Activated CD4-positive, alpha-beta T cell treated with anti-CD3 and anti-CD28 coated beads, Interleukin-2, amount 10 ng/mL, durations not matched to agents 24 days and 14 days (primary cell): ENCODE results near the gene ZNF20. TPM values are rescaled to one million over a fixed set of nuclear protein-coding genes. Genes with fewer than 3 reads are reported as not detected.
"Not testable (repeated sequence)": the region's sequence is repeated elsewhere in the genome, so short reads cannot be mapped to it uniquely, and the experiment has no call there.

Source experiments
- DNase-seq: peaks from one replicate; pipeline ENCODE4 v3.0.0; 2022
- H3K27ac Mint-ChIP-seq: one replicate; pipeline ENCODE4 v1.8.0; 2022; ENCODE audit warnings: mild to moderate bottlenecking, mixed read lengths
- H3K27me3 Mint-ChIP-seq: one replicate; pipeline ENCODE4 v1.8.0; 2022; ENCODE audit warnings: mixed read lengths
- H3K36me3 Mint-ChIP-seq: one replicate; pipeline ENCODE4 v1.8.0; 2022; ENCODE audit warnings: low read depth, mild to moderate bottlenecking, mixed read lengths
- H3K4me1 Mint-ChIP-seq: one replicate; pipeline ENCODE4 v1.8.0; 2021; ENCODE audit warnings: mixed read lengths
- H3K4me3 Mint-ChIP-seq: one replicate; pipeline ENCODE4 v1.8.0; 2022; ENCODE audit warnings: mild to moderate bottlenecking, moderate library complexity, mixed read lengths
- H3K9me3 Mint-ChIP-seq: one replicate; pipeline ENCODE4 v1.8.0; 2021; ENCODE audit warnings: mixed read lengths
- intact Hi-C: fragments of 100-400 bp; cut with micrococcal nuclease; formaldehyde crosslinking; loops from one replicate; pipeline ENCODE4 v1.15.1; 2023
- total RNA-seq: library from RNA; stranded (reverse); gene quantifications from 2 replicates; pipeline ENCODE4 v1.2.3, GENCODE V29; 2022

The ZNF20 gene
- total RNA-seq, 1 donor from 2014 or later: 2.1 TPM

- Mint-ChIP-seq H3K9me3 (peaks cover 8% of the 10 kb centered on the region), H3K27ac (peak overlapping the region; percentile 43), H3K36me3 (peaks cover 27% of the 10 kb centered on the region), H3K4me3 (peak overlapping the region; percentile 90), H3K4me1 (peaks cover 28% of the 10 kb centered on the region), H3K27me3 (no peaks in the 10 kb centered on the region)
- DNase-seq: peak; percentile 95
- intact Hi-C loops: loop anchor here (1.0 kb wide), 7 partner anchors 49 to 343 kb away; no protein-coding TSS in a partner anchor
Measured at GRCh38 chr19:12140545-12141404, 625 bp upstream of the ZNF20 start.

DNA sequence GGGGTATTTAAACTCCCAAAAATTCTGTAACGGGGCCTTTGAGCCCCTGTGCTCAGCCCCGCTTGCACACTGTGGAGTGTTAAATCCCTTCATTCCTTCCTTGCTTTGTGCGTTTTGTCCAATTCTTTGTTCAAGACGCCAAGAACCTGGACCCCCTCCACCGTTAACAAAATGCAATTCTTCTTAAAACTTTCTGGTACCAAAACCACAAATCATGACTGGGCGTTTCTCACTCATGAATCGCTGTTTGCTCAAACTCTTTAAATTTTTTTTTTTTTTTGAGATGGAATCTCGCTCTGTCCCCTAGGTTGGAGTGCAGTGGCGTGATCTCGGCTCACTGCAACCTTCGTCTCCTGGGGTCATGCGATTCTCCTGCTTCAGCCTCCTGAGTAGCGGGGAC is 881 bp downstream of the ZNF20 start:
- Mint-ChIP-seq H3K27ac (no peak overlapping the region), H3K27me3 (no peaks in the 10 kb centered on the region), H3K9me3 (no peaks in the 10 kb centered on the region), H3K36me3 (peaks cover 32% of the 10 kb centered on the region), H3K4me1 (peaks cover 28% of the 10 kb centered on the region), H3K4me3 (peak overlapping the region; percentile 90)
- intact Hi-C loops: no loop called here
- DNase-seq: no peak

- H3K27me3 Mint-ChIP-seq: no peaks in the 10 kb centered on the region
- intact Hi-C loops: no loop called here
- peak overlapping the region; percentile 20 for H3K4me3 Mint-ChIP-seq
- peak; percentile 65 for DNase-seq
- H3K9me3 Mint-ChIP-seq: peaks cover 8% of the 10 kb centered on the region
- peaks cover 49% of the 10 kb centered on the region for H3K36me3 Mint-ChIP-seq
- no peak overlapping the region for H3K27ac Mint-ChIP-seq
- H3K4me1 Mint-ChIP-seq: peaks cover 28% of the 10 kb centered on the region
Measured at GRCh38 chr19:12137221-12137940, 2.8 kb downstream of the ZNF20 start.

DNA sequence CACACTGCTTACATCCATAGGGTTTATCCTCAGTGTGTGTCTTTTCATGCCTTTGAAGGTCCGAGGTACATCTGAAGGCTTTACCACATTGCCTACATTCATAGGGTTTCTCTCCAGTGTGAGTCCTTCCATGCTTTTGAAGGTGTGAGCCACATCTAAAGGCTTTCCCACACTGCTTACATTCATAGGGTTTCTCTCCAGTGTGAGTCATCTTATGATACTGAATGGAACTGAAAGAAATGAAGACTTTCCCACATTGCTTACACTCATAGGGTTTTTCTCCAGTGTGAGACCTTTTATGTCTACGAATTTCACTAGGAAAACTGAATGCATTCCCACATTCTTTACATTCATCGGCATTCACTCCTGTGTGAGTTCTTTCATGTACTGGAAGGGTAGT is 7.1 kb downstream of the ZNF20 start:
- peaks cover 68% of the 10 kb centered on the region for H3K36me3 Mint-ChIP-seq
- DNase-seq: no peak
- H3K27ac Mint-ChIP-seq: no peak overlapping the region
- intact Hi-C loops: no loop called here
- peaks cover 23% of the 10 kb centered on the region for H3K9me3 Mint-ChIP-seq
- H3K27me3 Mint-ChIP-seq: no peaks in the 10 kb centered on the region
- H3K4me1 Mint-ChIP-seq: peaks cover 7% of the 10 kb centered on the region
- no peak overlapping the region for H3K4me3 Mint-ChIP-seq

DNA sequence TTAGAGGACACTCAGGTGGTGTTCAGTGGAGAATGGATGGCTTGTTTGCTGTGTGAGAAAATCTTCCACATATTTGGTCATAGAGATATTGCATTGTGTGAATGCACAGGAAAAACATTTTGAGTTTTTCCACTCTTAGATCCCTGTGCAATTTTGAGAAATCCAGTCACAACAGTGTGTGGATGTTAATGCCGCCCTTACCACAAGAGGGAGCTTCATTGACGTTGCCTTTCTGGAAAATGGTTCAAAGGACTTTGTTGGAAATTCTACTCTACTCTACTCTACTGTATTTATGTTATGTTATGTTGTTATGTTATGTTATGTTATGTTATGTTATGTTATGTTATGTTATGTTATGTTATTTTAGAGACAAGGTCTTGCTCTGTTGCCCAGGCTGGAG is 13.4 kb downstream of the ZNF20 start:
- DNase-seq: no peak
- peaks cover 16% of the 10 kb centered on the region for H3K36me3 Mint-ChIP-seq
- H3K27ac Mint-ChIP-seq: no peak overlapping the region
- no peak overlapping the region for H3K4me3 Mint-ChIP-seq
- no peaks in the 10 kb centered on the region for H3K4me1 Mint-ChIP-seq
- intact Hi-C loops: no loop called here
- H3K9me3 Mint-ChIP-seq: peaks cover 26% of the 10 kb centered on the region
- no peaks in the 10 kb centered on the region for H3K27me3 Mint-ChIP-seq

DNA sequence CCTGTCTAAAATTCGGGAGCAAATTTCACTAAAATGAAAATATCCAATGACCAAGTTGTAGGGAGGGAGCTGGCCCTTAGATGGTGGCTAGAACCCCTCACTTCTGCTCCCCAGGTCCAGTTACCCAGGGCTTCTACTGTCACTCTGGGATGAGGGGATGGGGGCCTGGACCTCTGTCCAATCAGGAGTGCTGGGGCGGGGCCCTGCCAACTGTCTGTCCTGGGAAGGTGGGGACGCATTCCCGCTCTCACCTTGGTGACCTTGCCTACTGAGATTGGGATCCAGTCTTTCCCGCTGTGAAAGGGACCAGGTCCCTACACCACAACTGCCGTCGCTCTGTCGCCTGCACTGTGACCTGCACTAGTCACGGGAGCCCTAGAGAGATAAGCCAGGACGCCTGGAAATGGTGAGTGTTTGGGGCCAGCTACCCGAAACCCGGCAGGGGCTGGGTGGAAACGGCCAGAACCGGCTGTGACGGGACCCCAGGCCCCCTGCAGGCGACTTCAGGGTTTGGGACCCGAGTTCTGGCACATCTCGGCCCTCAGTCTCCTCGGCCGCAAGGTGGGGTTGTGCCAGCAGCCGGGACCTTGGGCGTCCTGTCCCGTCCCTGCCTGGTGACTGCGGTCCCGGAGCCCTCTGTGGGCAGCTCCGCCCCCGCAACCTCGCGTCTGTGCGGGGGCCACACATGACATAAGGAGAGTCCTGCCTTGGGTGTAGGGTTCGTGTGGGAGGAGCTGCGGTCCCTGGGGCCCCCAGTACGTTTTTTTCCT is 22.8 kb downstream of the ZNF20 start:
- no peak overlapping the region for H3K27ac Mint-ChIP-seq
- H3K4me1 Mint-ChIP-seq: no peaks in the 10 kb centered on the region
- H3K9me3 Mint-ChIP-seq: peaks cover 21% of the 10 kb centered on the region
- H3K36me3 Mint-ChIP-seq: peaks cover 16% of the 10 kb centered on the region
- no peak for DNase-seq
- H3K4me3 Mint-ChIP-seq: no peak overlapping the region
- intact Hi-C loops: no loop called here
- no peaks in the 10 kb centered on the region for H3K27me3 Mint-ChIP-seq

DNA sequence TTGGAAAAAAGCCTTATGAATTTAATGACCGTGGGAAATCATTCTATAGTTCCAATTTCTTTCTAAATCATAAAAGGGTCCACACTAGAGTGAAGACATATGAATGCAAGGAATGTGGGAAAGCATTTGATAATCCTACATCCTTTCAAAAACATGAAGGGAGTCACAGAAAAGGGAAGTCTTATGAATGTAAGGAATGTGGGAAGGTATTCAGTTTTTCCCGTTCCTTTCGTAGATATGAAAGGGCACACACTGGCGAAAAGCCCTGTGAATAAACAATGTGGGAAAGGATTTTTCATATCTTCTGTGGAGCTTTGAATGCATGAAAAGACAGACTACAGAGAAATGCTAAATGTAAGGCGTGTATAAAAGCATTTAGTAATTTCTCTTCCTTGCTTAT is 27.0 kb downstream of the ZNF20 start:
- intact Hi-C loops: no loop called here
- Mint-ChIP-seq H3K27me3 (no peaks in the 10 kb centered on the region), H3K4me1 (no peaks in the 10 kb centered on the region), H3K4me3 (no peak overlapping the region), H3K36me3 (peaks cover 42% of the 10 kb centered on the region), H3K9me3 (peaks cover 26% of the 10 kb centered on the region), H3K27ac (no peak overlapping the region)
- DNase-seq: no peak

DNA sequence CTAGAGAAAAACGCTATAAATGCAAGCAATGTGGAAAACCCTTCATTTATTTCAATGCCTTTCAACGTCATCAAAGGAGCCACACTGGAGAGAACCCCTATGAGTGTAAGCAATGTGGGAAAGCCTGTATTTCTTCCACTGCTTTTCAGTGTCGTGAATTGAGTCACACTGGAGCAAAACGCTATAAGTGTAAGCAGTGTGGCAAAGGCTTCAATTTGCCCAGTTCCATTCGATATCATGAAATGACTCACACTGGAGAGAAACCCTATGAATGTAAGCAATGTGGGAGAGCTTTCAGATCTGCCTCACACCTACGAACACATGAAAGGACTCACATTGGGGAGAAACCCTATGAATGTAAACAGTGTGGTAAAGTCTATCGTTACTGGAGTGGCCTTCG is 27.4 kb downstream of the ZNF20 start:
- no peak overlapping the region for H3K27ac Mint-ChIP-seq
- peaks cover 26% of the 10 kb centered on the region for H3K9me3 Mint-ChIP-seq
- intact Hi-C loops: no loop called here
- no peak overlapping the region for H3K4me3 Mint-ChIP-seq
- peaks cover 42% of the 10 kb centered on the region for H3K36me3 Mint-ChIP-seq
- H3K4me1 Mint-ChIP-seq: no peaks in the 10 kb centered on the region
- DNase-seq: no peak
- no peaks in the 10 kb centered on the region for H3K27me3 Mint-ChIP-seq

GRCh38 chr19:12111943-12112637 is 28.1 kb downstream of the ZNF20 start:
- Mint-ChIP-seq H3K27me3 (no peaks in the 10 kb centered on the region), H3K4me1 (no peaks in the 10 kb centered on the region), H3K4me3 (no peak overlapping the region), H3K27ac (no peak overlapping the region), H3K36me3 (peaks cover 42% of the 10 kb centered on the region), H3K9me3 (peaks cover 26% of the 10 kb centered on the region)
- intact Hi-C loops: no loop called here
- no peak for DNase-seq

DNA sequence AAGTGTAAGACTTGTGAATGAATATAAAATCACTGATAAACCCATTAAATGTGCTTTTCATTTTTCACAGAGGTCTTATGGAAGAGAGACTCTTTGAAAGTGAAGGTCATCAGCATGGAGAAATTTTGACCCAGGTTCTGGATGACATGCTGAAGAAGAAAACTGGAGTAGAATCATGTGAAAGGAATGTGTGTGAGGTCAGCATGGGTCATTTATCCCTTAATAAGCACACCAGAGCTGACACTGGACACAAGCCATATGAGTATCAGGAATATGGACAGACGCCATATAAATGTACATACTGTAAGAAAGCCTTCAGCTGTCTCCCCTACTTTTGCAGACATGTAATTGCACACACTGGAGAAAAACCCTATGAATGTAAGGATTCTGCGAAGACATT is 29.0 kb downstream of the ZNF20 start:
- H3K9me3 Mint-ChIP-seq: peaks cover 20% of the 10 kb centered on the region
- peaks cover 46% of the 10 kb centered on the region for H3K36me3 Mint-ChIP-seq
- no peaks in the 10 kb centered on the region for H3K27me3 Mint-ChIP-seq
- DNase-seq: no peak
- H3K4me3 Mint-ChIP-seq: no peak overlapping the region
- intact Hi-C loops: no loop called here
- H3K4me1 Mint-ChIP-seq: no peaks in the 10 kb centered on the region
- H3K27ac Mint-ChIP-seq: no peak overlapping the region

DNA sequence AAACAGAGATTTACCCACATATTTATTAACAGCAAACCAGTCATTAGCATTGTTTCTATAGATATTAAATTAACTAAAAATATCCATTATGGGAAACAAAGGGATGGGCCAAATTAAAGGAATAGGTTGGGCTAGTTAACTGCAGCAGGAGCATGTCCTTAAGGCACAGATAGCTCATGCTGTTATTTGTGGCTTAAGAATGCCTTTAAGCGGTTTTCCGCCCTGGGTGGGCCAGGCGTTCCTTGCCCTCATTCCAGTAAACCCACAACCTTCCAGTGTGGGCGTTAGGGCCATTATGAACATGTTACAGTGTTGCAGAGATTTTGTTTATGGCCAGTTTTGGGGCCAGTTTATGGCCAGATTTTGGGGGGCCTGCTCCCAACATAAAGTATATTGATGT is 36.2 kb downstream of the ZNF20 start:
- H3K27ac Mint-ChIP-seq, intact Hi-C loops, H3K4me3 Mint-ChIP-seq, H3K4me1 Mint-ChIP-seq, H3K27me3 Mint-ChIP-seq, DNase-seq: not testable (repeated sequence)
- Mint-ChIP-seq H3K36me3 (peaks cover 13% of the 10 kb centered on the region), H3K9me3 (peaks cover 22% of the 10 kb centered on the region)

DNA sequence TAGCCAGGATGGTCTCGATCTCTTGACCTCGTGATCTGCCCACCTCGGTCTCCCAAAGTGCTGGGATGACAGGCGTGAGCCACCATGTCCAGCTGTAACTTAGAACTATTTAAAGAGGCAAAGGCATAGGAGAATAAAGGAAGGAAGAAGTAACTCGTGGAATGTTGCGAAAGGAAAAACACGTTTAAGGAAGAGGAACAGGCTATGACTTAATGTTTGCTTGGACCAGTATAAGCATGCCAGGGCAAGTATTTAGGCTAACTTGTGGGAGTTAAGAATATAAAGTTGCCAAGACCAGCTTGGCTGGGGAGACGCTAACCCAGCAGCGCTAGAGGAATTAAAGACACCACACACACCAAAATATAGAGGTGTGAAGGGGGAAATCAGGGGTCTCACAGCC is 42.1 kb downstream of the ZNF20 start:
- peaks cover 4% of the 10 kb centered on the region for H3K4me1 Mint-ChIP-seq
- intact Hi-C loops: no loop called here
- no peak overlapping the region for H3K27ac Mint-ChIP-seq
- DNase-seq: no peak
- peaks cover 31% of the 10 kb centered on the region for H3K9me3 Mint-ChIP-seq
- no peak overlapping the region for H3K4me3 Mint-ChIP-seq
- H3K36me3 Mint-ChIP-seq: peaks cover 26% of the 10 kb centered on the region
- H3K27me3 Mint-ChIP-seq: no peaks in the 10 kb centered on the region

DNA sequence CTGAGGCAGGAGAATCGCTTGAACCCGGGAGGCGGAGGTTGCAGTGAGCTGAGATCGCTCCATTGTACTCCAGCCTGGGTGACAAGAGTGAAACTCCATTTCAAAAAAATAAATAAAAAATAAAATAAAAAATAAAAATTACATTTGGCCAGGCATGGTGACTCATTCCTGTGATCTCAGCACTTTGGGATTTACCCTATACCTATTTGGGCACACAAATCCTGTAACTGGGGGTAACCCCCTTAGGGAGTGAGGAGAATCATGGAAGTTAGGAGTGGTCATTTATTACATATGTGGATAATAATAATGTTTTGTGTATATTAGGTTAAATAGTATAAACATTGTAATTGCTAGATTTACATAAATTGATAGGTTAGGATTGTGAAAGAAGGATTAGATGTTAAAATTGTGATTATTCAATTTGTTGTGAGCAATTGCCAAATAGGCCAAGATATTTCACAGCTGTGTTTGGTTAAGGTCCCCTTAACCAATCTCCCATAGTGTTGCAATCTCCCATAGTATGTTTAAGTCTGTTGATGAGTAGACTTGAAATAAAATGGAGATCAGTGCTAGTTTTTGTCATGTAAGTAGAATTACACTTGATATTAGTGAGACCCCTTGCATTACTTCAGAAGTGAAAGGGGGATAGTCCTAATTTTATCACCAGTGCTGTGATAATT is 44.9 kb downstream of the ZNF20 start:
- no peak overlapping the region for H3K27ac Mint-ChIP-seq
- H3K27me3 Mint-ChIP-seq: no peaks in the 10 kb centered on the region
- H3K4me1 Mint-ChIP-seq: peaks cover 15% of the 10 kb centered on the region
- intact Hi-C loops: no loop called here
- H3K4me3 Mint-ChIP-seq: no peak overlapping the region
- no peak for DNase-seq
- H3K36me3 Mint-ChIP-seq: peaks cover 26% of the 10 kb centered on the region
- peaks cover 25% of the 10 kb centered on the region for H3K9me3 Mint-ChIP-seq
